Measurements from ENCODE around the gene LSM12.
"Not testable (repeated sequence)": the region's sequence is repeated elsewhere in the genome, so short reads cannot be mapped to it uniquely, and the experiment has no call there.

LSM12 gene

GRCh38 chr17:44006598-44007345, 59.7 kb downstream of the LSM12 start:
- peak; percentile 85 for DNase-seq

DNA sequence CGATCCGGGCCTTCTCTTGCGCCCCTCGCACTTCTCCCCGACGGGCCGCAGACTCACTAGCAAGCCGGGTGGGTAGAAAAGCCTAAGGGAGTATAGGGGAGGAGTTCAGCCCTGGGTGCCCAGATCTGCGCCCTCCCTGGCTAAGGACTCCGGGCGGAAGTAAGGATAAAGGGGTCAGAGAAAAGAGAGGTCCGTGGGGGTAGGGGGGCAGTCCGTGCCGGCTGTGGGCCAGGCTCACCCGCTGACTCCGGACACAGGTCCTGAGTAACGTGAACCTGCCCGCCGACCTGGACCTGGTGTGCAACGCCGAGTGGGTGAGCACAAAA, 60.2 kb downstream of the LSM12 start:
- peak; percentile 42 for DNase-seq

DNA sequence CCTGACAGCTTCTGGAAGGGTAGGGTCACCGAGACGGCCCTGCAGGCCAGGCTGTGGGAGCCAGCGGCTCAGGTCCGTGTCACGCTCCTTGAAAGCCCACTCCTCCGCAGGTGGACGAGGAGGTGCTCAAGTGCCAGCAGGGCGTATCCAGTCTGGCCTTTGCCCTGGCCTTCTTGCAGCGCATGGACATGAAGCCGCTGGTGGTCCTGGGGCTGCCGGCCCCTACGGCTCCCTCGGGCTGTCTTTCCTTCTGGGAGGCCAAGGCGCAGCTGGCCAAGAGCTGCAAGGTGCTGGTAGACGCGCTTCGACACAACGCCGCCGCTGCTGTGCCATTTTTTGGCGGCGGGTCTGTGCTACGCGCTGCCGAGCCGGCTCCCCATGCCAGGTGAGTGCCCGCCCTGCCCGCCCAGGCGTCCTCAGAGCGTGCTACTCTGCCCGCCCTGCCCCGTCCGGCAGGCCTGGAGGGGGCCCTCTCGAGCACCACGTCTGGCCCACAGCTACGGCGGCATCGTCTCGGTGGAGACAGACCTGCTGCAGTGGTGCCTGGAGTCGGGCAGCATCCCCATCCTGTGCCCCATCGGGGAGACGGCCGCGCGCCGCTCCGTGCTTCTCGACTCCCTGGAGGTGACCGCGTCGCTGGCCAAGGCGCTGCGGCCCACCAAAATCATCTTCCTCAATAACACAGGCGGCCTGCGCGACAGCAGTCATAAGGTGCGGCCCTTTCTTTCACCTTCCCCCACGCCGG, 60.8 kb downstream of the LSM12 start:
- DNase-seq, result peak; percentile 26

GRCh38 chr17:44004761-44005526, 61.5 kb downstream of the LSM12 start:
- DNase-seq, result no peak

DNA sequence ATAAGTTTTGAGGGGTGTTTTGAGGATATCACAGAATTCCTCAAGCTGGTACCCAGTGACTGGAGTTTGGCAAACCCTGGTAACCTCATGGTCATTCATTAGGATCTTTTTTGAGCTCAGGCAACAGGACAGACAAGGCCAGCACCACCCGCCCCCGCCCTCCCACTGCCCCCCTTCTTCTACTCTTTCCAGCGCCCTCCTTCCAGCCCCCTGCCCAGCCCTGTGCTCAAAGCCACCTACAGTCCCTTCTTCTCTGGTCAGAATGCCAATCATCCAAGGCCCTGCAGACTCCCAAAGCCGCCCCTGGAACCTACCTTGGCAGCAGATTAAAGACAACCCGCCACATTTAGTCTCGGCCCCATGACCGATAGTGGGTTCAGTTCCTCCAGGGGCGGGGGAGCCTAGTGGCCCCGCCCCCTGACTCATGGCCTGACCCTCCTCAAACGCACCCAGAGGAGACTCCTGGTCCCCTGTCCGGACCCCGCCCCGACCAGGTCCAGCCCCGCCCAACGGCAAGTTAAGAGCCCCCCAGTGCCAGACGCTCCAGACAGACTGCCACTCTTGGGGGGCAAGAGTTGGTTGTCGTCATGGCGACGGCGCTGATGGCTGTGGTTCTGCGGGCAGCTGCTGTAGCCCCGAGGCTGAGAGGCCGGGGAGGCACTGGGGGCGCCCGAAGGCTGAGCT, 62.3 kb downstream of the LSM12 start, which contains the start of gene NAGS:
NAGS (plus strand) TSS at position 546 of the 684 bp plus-strand sequence; CDS start at position 588, 42 bp downstream.
- DNase-seq, result no peak

DNA sequence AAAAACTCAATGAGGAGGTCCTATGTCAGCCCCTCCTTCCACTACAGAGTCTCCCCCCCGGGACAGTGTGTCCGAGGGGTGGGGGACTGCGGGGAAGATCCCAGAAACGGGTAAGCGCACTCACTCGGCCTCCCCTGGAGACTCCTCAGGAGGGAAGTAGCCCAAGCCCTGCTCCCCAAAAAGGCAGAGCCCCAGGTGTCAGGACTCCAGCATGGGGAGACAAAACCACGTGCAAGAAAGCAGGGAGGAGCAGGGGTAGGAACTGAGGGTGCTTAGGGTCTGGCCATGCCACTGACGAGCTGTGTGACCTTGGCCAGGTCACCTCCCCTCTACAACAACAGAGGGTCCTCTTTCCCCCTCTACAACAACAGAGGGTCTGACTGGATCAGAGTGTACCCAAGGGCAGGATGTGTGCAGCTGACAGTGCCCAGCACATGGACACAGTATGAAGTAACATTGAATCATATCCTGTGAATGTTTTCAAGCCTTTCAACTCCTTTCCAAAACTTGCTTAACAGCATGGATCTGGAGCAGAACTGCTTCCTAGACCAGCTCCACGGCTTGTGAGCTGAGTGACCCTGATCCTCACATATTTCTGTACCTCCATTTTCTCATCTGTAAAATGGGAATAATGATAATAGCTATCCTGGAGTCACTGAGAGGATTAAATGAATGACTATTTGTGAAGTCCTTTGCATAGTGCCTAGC, 64.2 kb downstream of the LSM12 start:
- DNase-seq, result no peak

GRCh38 chr17:44001461-44001920, 65.0 kb downstream of the LSM12 start:
- no peak for DNase-seq

- DNase-seq, result no peak
Measured at GRCh38 chr17:44000871-44001460, 65.5 kb downstream of the LSM12 start.

DNA sequence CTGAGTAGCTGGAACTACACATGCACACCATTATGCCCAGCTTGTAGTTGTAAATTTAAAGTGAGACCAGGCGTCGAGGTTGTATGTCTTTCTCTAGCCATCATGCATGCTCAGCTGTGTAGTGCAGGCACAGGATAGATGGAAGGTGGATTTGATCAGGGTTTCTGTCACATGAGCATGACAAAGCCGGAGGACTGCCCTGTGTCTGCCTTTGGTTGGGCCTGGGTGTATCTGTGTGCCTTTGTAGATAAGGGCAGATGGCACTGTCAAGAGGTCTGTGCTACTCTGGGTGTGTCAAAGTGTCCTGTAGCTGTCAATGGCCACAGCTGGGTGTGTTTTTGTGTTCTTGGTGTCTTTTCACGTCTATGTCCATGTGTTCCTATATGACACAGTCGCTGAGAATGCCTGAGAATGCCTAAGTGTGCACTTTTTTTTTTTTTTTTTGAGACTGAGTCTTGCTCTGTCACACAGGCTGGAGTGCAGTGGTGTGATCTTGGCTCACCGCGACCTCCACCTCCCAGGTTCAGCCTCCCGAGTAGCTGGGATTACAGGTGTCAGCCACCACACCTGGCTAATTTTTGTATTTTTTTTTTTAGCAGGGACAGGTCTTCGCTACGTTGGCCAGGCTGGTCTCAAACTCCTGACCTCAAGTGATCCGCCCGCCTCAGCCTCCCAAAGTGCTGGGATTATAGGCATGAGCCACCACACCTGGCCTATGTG, 66.2 kb downstream of the LSM12 start:
- DNase-seq, result no peak

GRCh38 chr17:43999024-43999423, 67.4 kb downstream of the LSM12 start:
- no peak for DNase-seq

DNA sequence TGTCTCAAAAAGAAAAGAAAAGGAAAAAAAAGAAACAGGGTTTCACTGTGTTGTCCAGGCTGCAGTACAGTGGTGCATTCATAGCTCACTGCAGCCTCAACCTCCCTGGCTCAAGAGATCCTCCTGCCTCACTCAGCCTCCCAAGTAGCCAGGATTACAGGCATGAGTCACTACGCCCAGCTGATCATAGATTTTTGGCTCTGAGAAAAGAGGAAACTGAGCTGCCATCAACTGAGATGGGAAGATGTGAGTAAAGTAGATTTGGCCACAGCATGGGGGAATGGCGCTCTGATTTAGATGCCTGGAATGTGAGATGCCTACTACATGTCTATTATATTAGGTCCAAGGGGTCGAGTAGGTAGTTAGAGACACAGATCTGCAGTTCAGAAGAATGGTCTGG, 67.9 kb downstream of the LSM12 start:
- no peak for DNase-seq

DNA sequence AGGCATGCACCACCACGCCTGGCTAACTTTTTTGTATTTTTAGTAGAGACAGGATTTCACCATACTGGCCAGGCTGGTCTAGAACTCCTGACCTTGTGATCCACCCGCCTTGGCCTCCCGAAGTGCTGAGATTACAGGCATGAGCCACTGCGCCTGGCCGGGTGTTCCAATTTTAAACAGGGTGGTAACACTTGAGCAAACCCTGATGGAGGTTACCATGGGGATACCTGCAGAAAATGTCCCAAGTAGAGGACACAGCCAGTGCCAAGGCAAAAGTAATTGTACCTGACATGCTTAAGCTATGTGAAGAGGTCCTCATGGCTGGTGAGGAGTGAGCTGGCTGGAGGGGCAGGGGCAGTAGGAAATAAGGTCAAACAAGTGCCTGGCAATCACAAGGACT, 69.3 kb downstream of the LSM12 start:
- not testable (repeated sequence) for DNase-seq

- DNase-seq, result no peak
Measured at GRCh38 chr17:43995150-43995471, 71.4 kb downstream of the LSM12 start.

- DNase-seq, result peak; percentile 32
Measured at GRCh38 chr17:43994272-43995149, 72.0 kb downstream of the LSM12 start.

GRCh38 chr17:43992641-43993040, 73.8 kb downstream of the LSM12 start:
- DNase-seq, result no peak

- DNase-seq, result no peak
Measured at GRCh38 chr17:43988301-43988700, 78.2 kb downstream of the LSM12 start.

GRCh38 chr17:43987131-43988021, 79.1 kb downstream of the LSM12 start:
- DNase-seq, result no peak

GRCh38 chr17:43986225-43986981, 80.1 kb downstream of the LSM12 start:
- DNase-seq, result no peak

Measured in NCI-H526 treated with DMSO at 0.1 percent for 48 hours (cell line).